ENCODE data around the gene GREB1. TPM values are rescaled to one million over a fixed set of nuclear protein-coding genes. Genes with fewer than 3 reads are reported as not detected.

The GREB1 gene, protein sequence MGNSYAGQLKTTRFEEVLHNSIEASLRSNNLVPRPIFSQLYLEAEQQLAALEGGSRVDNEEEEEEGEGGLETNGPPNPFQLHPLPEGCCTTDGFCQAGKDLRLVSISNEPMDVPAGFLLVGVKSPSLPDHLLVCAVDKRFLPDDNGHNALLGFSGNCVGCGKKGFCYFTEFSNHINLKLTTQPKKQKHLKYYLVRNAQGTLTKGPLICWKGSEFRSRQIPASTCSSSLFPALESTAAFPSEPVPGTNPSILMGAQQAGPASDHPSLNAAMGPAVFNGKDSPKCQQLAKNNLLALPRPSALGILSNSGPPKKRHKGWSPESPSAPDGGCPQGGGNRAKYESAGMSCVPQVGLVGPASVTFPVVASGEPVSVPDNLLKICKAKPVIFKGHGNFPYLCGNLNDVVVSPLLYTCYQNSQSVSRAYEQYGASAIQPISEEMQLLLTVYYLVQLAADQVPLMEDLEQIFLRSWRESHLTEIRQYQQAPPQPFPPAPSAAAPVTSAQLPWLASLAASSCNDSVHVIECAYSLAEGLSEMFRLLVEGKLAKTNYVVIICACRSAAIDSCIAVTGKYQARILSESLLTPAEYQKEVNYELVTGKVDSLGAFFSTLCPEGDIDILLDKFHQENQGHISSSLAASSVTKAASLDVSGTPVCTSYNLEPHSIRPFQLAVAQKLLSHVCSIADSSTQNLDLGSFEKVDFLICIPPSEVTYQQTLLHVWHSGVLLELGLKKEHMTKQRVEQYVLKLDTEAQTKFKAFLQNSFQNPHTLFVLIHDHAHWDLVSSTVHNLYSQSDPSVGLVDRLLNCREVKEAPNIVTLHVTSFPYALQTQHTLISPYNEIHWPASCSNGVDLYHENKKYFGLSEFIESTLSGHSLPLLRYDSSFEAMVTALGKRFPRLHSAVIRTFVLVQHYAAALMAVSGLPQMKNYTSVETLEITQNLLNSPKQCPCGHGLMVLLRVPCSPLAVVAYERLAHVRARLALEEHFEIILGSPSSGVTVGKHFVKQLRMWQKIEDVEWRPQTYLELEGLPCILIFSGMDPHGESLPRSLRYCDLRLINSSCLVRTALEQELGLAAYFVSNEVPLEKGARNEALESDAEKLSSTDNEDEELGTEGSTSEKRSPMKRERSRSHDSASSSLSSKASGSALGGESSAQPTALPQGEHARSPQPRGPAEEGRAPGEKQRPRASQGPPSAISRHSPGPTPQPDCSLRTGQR (N-terminal part only)
- total RNA-seq, result 1 to 10 TPM in 1 of 2 experiments, under 1 TPM in 1; 0.19 to 1.1 TPM
- not detected for polyA plus RNA-seq

DNA sequence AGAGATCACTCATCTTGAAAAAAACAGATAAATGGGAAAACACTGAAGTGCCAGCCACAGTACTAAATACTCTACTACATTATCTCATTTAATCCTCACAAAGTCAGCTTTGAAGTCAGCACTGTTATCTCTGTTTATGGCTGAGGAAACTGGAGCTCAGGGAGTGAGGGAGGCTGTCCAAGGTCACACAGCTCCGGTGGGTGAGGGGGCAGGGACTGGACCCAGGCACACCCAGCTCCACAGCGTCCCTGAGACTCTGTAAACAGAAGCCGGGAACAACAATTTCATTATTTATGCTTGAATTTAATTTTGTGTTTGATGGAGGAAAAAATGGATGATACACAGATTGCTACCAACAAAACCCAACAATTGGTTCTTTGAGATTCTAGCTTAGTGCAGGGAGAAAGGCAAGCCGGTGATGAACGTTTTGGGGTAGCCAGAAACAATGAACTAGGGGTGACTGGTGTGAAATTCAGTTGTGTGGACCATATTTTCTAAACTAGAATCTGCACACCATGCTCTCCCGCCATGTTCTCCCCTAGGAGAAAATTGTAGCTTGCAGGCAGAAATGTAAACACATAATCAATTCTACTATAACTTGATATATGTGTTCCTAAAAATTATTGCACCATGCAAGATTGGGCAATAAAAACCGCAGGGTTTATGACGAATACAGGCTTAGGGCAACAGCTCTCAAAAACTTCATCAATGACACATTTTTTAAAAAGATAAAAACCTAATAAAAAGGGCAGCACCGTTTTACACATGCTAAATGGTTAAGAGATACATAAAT lies at the start of gene GREB1:
Gene GREB1, plus strand, starts transcription at position 768 of the 793 bp plus-strand sequence. CDS start 22,570 bp downstream, outside the sequence.
- no peaks in the 10 kb centered on the region for H3K27me3 ChIP-seq (ENCODE audit: insufficient read depth, low read length)
- no peaks in the 10 kb centered on the region for H3K9me3 ChIP-seq (ENCODE audit: control insufficient read depth in 1 of 2, low read length in 2 of 2)
- H3K27ac ChIP-seq (ENCODE audit: low read depth, low read length), result no peak within 1 kb of the TSS
- no peak for DNase-seq
- no peak within 1 kb of the TSS for H3K4me3 ChIP-seq (ENCODE audit: low read length in 2 of 2)
- ChIA-PET POLR2A (ENCODE audit: partially characterized antibody) (no interaction called here), CTCF (ENCODE audit: partially characterized antibody) (no interaction called here)
- no peak within 1 kb of the TSS for H3K4me3 Mint-ChIP-seq
- no peaks in the 10 kb centered on the region for H3K4me1 ChIP-seq (ENCODE audit: insufficient read depth, low read length)
- no peaks in the 10 kb centered on the region for H3K36me3 ChIP-seq (ENCODE audit: insufficient read depth, low read length)
- H3K4me1 Mint-ChIP-seq, result no peaks in the 10 kb centered on the region
- H3K27ac Mint-ChIP-seq, result no peak within 1 kb of the TSS
- H3K36me3 Mint-ChIP-seq, result no peaks in the 10 kb centered on the region
- H3K9me3 Mint-ChIP-seq, result no peaks in the 10 kb centered on the region
- H3K27me3 Mint-ChIP-seq, result peaks cover 6 to 11% of the 10 kb centered on the region in 2 donors
- intact Hi-C loops (cut with micrococcal nuclease), result no loop called here

- no peak for DNase-seq
- Mint-ChIP-seq H3K27me3 (peaks cover 24 to 25% of the 10 kb centered on the region in 2 donors), H3K4me3 (no peak overlapping the region), H3K9me3 (peaks cover 0 to 4% (median 1%) of the 10 kb centered on the region in 8 donors), H3K27ac (no peak overlapping the region), H3K36me3 (no peaks in the 10 kb centered on the region), H3K4me1 (peaks cover 0 to 5% (median 0%) of the 10 kb centered on the region in 4 donors)
- Histone ChIP-seq H3K9me3 (ENCODE audit: control insufficient read depth in 1 of 2, low read length in 2 of 2) (no peaks in the 10 kb centered on the region), H3K4me1 (ENCODE audit: insufficient read depth, low read length) (no peaks in the 10 kb centered on the region), H3K27me3 (ENCODE audit: insufficient read depth, low read length) (peaks cover 9% of the 10 kb centered on the region), H3K36me3 (ENCODE audit: insufficient read depth, low read length) (no peaks in the 10 kb centered on the region), H3K27ac (ENCODE audit: low read depth, low read length) (no peak overlapping the region), H3K4me3 (ENCODE audit: low read length in 2 of 2) (no peak overlapping the region)
- intact Hi-C loops (cut with micrococcal nuclease), result loop anchor here (10.0 kb wide), 1 partner anchor 196 kb away; no protein-coding TSS in a partner anchor
- CTCF ChIA-PET (ENCODE audit: partially characterized antibody), result no interaction called here
- POLR2A ChIA-PET (ENCODE audit: partially characterized antibody), result no interaction called here
Observed at GRCh38 chr2:11488809-11489208, 45.0 kb upstream of the GREB1 start.

GRCh38 chr2:11490194-11490593 lies 43.7 kb upstream of the GREB1 start:
- Histone ChIP-seq H3K27ac (ENCODE audit: low read depth, low read length) (no peak overlapping the region), H3K27me3 (ENCODE audit: insufficient read depth, low read length) (peaks cover 7% of the 10 kb centered on the region), H3K4me1 (ENCODE audit: insufficient read depth, low read length) (no peaks in the 10 kb centered on the region), H3K36me3 (ENCODE audit: insufficient read depth, low read length) (no peaks in the 10 kb centered on the region), H3K4me3 (ENCODE audit: low read length in 2 of 2) (no peak overlapping the region), H3K9me3 (ENCODE audit: control insufficient read depth in 1 of 2, low read length in 2 of 2) (no peaks in the 10 kb centered on the region)
- Mint-ChIP-seq H3K9me3 (peaks cover 0 to 4% (median 1%) of the 10 kb centered on the region in 8 donors), H3K27me3 (peaks cover 18% of the 10 kb centered on the region in 2 donors), H3K4me3 (no peak overlapping the region), H3K36me3 (no peaks in the 10 kb centered on the region), H3K27ac (no peak overlapping the region), H3K4me1 (no peaks in the 10 kb centered on the region)
- intact Hi-C loops (cut with micrococcal nuclease), result no loop called here
- no peak for DNase-seq
- POLR2A ChIA-PET (ENCODE audit: partially characterized antibody), result no interaction called here
- CTCF ChIA-PET (ENCODE audit: partially characterized antibody), result no interaction called here

- intact Hi-C loops (cut with micrococcal nuclease), result no loop called here
- H3K4me1 ChIP-seq (ENCODE audit: insufficient read depth, low read length), result no peaks in the 10 kb centered on the region
- DNase-seq, result no peak
- ChIA-PET POLR2A (ENCODE audit: partially characterized antibody) (no interaction called here), CTCF (ENCODE audit: partially characterized antibody) (interaction anchor here (0.7 kb wide), 1 partner anchor 288 kb away, joined by 4 read pairs; no protein-coding TSS in a partner anchor)
- Mint-ChIP-seq H3K27me3 (peaks cover 10 to 11% of the 10 kb centered on the region in 2 donors), H3K27ac (no peak overlapping the region), H3K9me3 (peaks cover 0 to 4% (median 1%) of the 10 kb centered on the region in 8 donors), H3K36me3 (no peaks in the 10 kb centered on the region), H3K4me3 (no peak overlapping the region), H3K4me1 (no peaks in the 10 kb centered on the region)
- H3K36me3 ChIP-seq (ENCODE audit: insufficient read depth, low read length), result no peaks in the 10 kb centered on the region
- no peak overlapping the region for H3K27ac ChIP-seq (ENCODE audit: low read depth, low read length)
- peaks cover 4% of the 10 kb centered on the region for H3K27me3 ChIP-seq (ENCODE audit: insufficient read depth, low read length)
- H3K9me3 ChIP-seq (ENCODE audit: control insufficient read depth in 1 of 2, low read length in 2 of 2), result no peaks in the 10 kb centered on the region
- H3K4me3 ChIP-seq (ENCODE audit: low read length in 2 of 2), result no peak overlapping the region
Observed at GRCh38 chr2:11491348-11491933, 42.4 kb upstream of the GREB1 start.

DNA sequence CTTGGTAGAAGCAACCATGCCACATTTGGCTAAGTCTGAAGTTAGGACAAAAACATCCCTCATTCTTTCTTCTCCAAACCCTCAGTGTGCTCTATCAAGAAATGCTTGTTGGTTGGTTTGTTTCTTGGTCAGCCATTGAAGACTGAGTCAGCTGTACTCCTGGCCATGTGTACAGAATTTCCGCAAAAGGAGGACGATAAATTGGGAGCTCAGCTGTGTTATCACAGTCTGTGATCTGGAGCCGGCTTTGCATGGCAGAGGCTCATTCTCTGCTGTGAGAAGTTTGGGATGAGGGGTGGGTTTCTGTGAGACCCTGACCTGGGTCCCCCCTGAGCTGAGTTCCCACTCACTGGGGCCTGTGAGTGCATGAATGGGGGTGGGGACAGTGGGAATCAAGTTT lies 41.6 kb upstream of the GREB1 start:
- intact Hi-C loops (cut with micrococcal nuclease), result no loop called here

DNA sequence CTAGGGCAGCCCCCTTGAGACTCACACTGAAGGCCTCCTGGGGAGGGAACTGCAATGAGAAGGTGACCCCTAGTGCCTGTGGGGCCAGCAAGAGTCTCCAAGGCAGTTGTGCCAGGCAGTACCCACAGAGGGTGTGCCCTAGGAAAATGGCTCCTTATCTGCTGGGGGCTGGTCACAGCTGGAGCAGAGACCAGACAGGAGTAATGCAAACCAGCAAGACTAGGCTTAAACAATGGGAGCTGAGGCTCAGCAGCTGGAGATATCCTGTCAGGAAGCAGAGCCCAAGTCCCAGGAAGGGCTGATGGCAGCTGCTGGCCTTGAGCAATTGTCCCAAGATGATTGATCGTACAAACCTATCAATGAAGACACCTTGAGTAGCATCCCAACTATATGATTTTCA lies 41.1 kb upstream of the GREB1 start:
- H3K4me3 Mint-ChIP-seq, result no peak overlapping the region
- ChIA-PET POLR2A (ENCODE audit: partially characterized antibody) (no interaction called here), CTCF (ENCODE audit: partially characterized antibody) (interaction anchor here (1.2 kb wide), 1 partner anchor 19 kb away, joined by 3 read pairs; no protein-coding TSS in a partner anchor)
- H3K36me3 Mint-ChIP-seq, result no peaks in the 10 kb centered on the region
- Histone ChIP-seq H3K27me3 (ENCODE audit: insufficient read depth, low read length) (peaks cover 4% of the 10 kb centered on the region), H3K4me1 (ENCODE audit: insufficient read depth, low read length) (no peaks in the 10 kb centered on the region), H3K9me3 (ENCODE audit: control insufficient read depth in 1 of 2, low read length in 2 of 2) (no peaks in the 10 kb centered on the region), H3K4me3 (ENCODE audit: low read length in 2 of 2) (no peak overlapping the region), H3K36me3 (ENCODE audit: insufficient read depth, low read length) (no peaks in the 10 kb centered on the region), H3K27ac (ENCODE audit: low read depth, low read length) (no peak overlapping the region)
- H3K9me3 Mint-ChIP-seq, result peaks cover 0 to 4% (median 1%) of the 10 kb centered on the region in 8 donors
- peaks cover 7 to 8% of the 10 kb centered on the region in 2 donors for H3K27me3 Mint-ChIP-seq
- no peak for DNase-seq
- no peak overlapping the region for H3K27ac Mint-ChIP-seq
- no peaks in the 10 kb centered on the region for H3K4me1 Mint-ChIP-seq
- intact Hi-C loops (cut with micrococcal nuclease), result no loop called here

More for the DNA sequence above, 41.6 kb upstream of the GREB1 start:
- no peaks in the 10 kb centered on the region for H3K36me3 Mint-ChIP-seq
- H3K27me3 Mint-ChIP-seq, result peaks cover 10 to 12% of the 10 kb centered on the region in 2 donors
- no peaks in the 10 kb centered on the region for H3K9me3 ChIP-seq (ENCODE audit: control insufficient read depth in 1 of 2, low read length in 2 of 2)
- no peak overlapping the region for H3K27ac Mint-ChIP-seq
- CTCF ChIA-PET (ENCODE audit: partially characterized antibody), result no interaction called here
- no peak for DNase-seq
- H3K27ac ChIP-seq (ENCODE audit: low read depth, low read length), result no peak overlapping the region
- H3K4me3 ChIP-seq (ENCODE audit: low read length in 2 of 2), result no peak overlapping the region
- H3K27me3 ChIP-seq (ENCODE audit: insufficient read depth, low read length), result peaks cover 4% of the 10 kb centered on the region
- H3K4me1 ChIP-seq (ENCODE audit: insufficient read depth, low read length), result no peaks in the 10 kb centered on the region
- no peaks in the 10 kb centered on the region for H3K4me1 Mint-ChIP-seq
- POLR2A ChIA-PET (ENCODE audit: partially characterized antibody), result no interaction called here
- no peak overlapping the region for H3K4me3 Mint-ChIP-seq
- H3K9me3 Mint-ChIP-seq, result peaks cover 0 to 4% (median 1%) of the 10 kb centered on the region in 8 donors
- no peaks in the 10 kb centered on the region for H3K36me3 ChIP-seq (ENCODE audit: insufficient read depth, low read length)

Measured in CD4-positive, alpha-beta memory T cell (primary cell).